CD4-positive, alpha-beta T cell treated with Interleukin-15 for 4 hours (primary cell): Measurements from ENCODE around the gene CACNA1H.

Source experiments
- DNase-seq: peaks from one replicate; pipeline ENCODE4 v3.0.0-alpha.2; 2020; ENCODE audit warnings: low spot score

CACNA1H gene

DNA sequence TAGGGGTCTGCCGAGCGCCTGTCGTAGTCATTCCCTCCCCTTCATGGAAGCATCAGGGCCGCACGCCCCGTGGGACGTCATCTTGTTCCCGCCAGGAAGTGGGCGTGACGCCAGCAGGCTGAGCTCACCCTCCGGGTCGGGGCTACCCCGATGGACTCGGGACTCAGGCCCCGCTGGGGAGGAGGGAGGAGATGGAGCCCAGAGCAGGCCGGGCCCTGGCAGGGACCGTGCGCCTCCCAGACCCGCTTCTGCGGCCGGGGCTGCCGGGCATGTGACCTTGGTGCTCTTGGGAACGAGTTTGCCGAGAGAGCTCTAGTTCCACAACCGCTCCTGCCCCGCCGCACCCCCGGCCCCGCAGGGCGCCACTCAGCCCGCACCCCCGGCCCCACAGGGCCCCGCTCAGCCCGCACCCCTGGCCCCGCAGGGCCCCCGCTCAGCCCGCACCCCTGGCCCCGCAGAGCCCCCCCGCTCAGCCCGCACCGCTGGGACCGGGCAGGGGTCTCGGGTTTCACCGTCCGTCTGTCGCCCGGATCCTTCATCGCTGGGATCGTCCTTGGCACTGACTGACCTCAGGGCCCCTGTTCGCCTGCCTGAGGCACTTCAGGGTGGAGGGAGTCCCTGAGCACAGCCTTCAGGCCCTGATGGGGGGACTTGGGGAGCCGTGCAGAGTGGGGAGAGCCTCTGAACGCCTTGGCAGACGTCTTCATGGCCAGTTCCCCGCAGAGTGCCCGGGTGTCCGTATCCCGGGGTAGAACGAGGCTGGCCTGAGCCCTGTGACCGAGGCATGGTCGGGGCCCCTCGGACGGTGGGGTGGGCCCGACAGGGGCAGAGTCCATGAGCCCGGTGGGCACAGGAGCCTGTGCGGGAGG, 5.8 kb downstream of the CACNA1H start:
- DNase-seq, result no peak

DNA sequence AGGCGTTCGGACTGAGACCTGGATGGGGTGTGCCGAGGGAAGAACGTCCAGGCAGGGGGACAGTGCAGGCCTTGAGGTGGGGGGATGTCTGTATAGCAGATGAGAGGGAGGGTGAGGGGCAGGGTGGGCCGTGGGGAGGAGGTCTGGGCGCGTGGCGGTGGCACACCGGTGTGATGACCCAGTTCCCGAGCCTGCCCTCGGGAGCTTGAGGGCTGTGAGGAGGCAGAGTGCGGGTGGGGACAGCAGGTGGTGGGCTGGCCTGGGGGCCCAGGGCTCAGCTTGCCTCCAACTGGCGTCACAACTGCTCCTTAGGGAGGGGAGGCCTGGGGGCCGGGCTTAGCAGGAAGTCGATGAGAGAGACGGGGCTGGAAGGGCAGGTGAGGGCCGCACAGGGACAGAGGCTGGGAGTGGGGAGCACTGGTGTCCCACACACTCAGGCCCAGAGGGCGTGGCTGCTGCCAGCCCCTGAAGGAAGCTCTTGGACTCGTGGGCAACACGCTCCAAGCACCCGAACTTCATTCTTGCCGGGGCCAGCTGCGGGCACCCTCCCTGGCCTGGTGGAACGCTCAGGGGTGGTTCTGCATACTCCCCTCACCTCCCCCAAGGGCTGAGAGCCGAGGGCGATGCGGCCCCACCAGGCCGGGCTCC, 6.5 kb downstream of the CACNA1H start:
- DNase-seq, result no peak

GRCh38 chr16:1159973-1160772, 7.3 kb downstream of the CACNA1H start:
- DNase-seq, result no peak

DNA sequence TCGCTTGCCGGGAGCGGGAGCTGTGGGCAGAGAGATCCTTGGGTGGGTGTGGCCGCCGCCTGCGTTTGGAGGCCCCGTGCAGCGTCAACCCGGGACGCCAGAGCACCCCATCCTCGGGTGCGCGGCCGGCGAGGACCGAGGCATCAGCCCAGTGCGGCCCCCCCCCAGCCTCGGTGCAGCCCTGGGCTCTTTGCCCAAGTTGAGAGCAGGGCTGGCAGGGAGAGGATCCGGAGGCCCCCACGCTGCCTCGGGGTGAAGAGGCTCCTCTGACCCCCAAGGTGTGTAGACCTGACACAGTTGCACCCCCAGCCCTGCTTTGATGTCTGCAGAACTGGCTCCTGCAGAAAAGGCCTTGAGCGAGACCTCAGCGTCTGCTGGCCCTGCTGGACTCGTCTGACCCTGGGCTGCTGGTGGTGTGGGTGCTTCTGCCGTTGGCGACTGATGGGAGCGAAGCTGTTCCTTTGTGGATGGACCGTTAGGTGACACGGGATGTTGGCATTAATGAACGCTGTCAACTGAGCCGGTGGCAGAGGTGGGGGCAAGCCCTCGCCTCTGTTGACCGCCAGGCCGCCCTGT, 8.0 kb downstream of the CACNA1H start:
- DNase-seq, result no peak

- no peak for DNase-seq
Measured at GRCh38 chr16:1162701-1163566, 10.0 kb downstream of the CACNA1H start.

GRCh38 chr16:1163567-1164055, 10.7 kb downstream of the CACNA1H start:
- DNase-seq, result no peak

GRCh38 chr16:1164382-1164781, 11.5 kb downstream of the CACNA1H start:
- no peak for DNase-seq

- no peak for DNase-seq
Measured at GRCh38 chr16:1164975-1165374, 12.1 kb downstream of the CACNA1H start.

GRCh38 chr16:1165511-1165910, 12.6 kb downstream of the CACNA1H start:
- DNase-seq, result no peak

DNA sequence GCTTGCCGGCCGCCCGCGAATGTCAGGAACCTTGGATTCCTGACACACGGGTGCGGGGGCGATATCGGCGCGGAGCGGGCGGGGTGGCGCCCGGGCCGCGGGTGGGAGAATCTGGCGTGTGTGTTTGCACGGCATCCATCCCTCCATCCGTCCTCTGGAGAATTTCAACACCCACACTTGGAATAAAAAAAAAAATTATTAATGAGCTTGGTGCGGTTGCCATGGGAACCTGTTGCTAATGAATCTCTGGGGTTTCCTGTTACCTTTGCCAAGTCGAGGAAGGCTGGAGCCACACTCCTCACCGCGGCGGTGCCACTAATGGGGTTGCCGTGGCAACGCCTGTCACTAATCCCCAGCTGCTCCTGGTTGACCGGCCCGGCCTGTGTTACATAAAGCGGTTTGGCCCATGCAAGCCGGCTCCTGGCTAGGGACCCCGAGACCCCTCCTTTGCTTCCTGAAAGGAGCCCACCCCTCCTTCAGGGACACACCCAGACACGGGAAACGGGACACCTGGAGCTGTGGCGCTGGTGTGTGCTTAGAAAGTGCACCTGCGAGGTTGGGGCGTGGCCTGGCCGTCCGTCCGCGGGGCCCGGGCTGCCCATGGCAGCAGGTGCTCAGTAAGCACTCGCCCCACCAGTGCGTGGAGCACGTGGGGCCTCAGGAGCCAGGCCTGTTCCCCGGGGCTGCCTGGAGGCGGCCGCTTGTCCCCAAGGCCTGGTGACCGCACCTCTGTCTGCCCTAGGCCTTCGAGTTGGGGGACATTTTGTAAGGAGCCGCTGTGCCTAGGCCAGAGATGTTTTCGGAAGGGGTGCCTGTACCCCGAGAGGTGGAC, 14.6 kb downstream of the CACNA1H start:
- DNase-seq, result no peak

GRCh38 chr16:1168837-1169236, 15.9 kb downstream of the CACNA1H start:
- DNase-seq, result no peak

DNA sequence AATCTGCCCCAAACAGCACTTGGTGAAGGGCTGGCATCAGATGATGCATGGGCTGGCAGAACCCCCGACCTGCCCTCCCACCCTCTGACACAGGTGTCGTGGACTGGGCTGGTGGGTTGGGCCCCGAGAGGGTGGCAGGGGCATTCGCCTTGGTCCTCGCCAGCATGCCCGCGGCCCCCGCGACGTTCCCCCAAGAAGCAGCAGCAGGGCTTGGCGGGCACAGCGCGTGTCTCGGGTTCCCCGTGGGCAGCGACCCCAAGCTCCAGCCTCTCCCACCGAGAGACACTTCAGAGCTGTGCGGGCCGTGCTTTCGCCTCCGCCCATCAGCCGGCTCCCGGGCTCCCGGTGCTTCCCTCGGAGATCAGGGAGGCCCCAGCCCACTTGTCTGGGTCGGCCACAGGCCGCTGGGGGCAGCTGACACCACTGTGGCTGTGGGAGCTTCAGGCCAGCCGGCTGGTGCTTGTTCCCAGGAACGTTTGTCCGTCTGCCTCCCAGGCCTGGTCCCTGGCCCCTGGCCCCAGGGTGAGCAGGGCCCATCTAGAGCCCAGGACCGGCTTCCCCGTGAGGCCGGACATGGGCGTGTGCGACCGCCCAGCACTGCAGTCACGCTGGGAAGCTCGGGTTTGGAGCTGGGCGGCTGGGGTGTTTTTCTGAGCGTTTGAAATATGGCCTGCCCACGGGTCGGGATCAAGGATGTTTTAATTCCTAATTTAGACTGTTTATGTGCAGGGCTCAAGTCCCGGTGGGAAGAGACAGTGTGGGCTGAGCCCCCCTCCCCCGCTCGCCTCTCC, 16.6 kb downstream of the CACNA1H start:
- DNase-seq, result no peak

DNA sequence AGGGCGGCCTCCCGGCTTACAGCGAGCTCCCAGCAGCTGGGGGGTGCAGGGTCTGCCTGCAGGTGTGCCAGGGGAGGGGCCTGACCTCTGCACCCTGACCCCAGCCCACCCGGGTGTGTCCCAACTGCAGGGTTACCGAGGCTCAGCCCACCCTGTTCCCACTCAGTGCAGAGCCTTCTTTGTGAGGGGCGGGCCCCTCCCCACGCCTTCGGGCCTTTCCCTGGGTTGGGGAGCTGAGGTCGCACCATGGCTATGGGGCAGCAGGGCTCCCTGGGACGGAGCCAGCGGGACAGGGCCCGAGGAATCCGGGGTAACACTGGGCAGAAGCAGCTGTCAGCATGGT, 17.1 kb downstream of the CACNA1H start:
- DNase-seq, result no peak

DNA sequence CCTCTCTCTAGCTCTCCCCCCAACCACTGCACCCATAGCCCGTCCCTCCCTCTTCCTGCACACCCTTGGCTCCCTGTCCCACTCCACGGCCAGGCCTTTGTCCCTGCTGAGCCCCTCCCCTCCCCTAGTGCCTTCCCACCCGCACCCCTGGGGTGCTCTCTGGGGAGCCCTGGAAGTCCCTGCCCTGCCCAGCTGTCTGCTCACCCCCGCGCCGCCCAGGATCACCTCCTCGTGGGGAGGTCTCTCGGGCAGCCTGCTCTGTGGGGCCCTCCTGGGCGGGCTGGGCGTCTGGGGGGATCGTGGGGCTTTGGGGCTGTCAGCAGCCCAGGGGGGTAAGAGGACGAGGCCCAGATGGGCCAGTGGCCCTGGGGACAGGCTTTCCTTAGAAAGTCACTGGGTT, 18.1 kb downstream of the CACNA1H start:
- DNase-seq, result no peak

DNA sequence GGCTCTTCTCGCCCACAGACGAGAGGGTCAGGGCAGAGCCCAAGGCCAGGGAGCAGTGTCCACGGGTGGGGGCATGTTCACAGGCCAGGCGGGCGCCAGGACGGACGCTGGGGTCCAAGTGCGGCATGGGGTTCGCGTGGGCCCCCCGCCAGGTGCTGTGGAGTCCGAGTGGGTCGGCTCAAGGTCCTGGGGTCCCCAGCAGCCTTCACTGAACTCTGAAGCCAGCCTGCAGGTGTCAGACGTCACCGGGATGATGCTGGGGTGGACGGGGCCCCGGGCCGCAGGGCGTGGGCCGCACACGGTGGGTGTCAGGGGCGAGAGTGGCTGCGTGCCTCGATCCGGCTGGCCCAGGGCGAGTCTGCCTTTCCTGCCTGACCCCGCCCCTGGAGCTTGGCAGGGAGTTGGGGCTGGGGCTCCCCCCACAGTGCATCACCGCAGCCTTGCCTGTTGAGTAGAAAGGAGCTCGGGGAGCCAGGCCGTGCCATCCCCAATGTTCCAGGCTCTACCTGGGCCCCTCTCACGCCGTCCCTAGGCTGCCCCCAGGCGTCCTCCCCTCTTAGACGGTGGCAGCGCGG, 19.0 kb downstream of the CACNA1H start:
- DNase-seq, result no peak

GRCh38 chr16:1172651-1173050, 19.7 kb downstream of the CACNA1H start:
- no peak for DNase-seq

GRCh38 chr16:1173788-1174451, 21.0 kb downstream of the CACNA1H start:
- no peak for DNase-seq

- no peak for DNase-seq
Measured at GRCh38 chr16:1174477-1175357, 21.8 kb downstream of the CACNA1H start.
